RWPE1 (cell line): ENCODE results near the gene BLZF1.

ENCODE experiments used
- CTCF ChIA-PET: fragments of 350-600 bp; sonication (Branson Sonifier 250); formaldehyde crosslinking; extraction: SDS; loops from one replicate; lab custom pipeline; 2021; lab: Yijun Ruan, JAX
- POLR2A ChIA-PET: fragments of 400-600 bp; formaldehyde crosslinking; extraction: SDS; loops from one replicate; lab custom pipeline; 2020; ENCODE audit warnings: antibody characterized with exemption; ENCODE audit not compliant: low non-redundant PET; lab: Yijun Ruan, JAX
- DNase-seq: peaks from one replicate; pipeline ENCODE4 v3.0.0; 2012; ENCODE audit warnings: low spot score
- H3K27ac ChIP-seq: fragments of 450-650 bp; 2 replicates; pipeline ENCODE4 v1.5.1; 2017
- TF ChIP-seq, protein P1 (sequence below): fragments of 450-650 bp; conservative IDR thresholded peaks from 2 replicates; pipeline ENCODE4 v1.5.1; 2017; ENCODE audit warnings: low read depth, mild to moderate bottlenecking

BLZF1 gene

DNA sequence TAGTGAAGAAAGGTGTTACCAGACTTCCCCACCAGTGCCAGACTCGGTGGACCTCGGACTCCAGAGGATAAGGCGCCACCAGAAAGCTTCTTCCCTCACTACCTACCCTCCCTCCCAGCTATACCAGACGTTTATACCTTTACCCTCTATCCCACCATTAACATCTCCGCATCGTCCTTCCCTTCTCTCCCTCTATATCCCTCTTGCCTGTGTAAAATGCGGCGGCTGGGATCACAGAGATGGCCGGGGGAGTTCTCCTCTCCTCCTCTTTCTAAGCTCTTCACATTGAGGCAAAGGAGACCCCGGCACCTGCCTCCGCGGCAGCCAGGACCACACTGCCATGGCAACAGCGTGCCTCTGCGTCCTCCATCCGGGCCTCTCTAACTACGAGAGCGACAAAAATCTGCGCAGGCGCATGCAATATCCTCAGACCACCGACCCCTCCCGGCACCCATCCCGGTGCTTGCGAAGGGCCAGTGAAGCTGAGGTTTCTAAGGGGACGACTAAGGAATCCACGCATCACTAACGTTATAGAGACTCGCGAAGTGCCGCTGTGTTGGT lies 59.2 kb downstream of the BLZF1 start, which contains the start of gene CCDC181:
TSS of gene CCDC181 (minus strand) at position 394 of the 561 bp plus-strand sequence. CDS start 2,547 bp downstream, outside the sequence.
- peak; percentile 13 for DNase-seq
- TF ChIP-seq, protein P1, sequence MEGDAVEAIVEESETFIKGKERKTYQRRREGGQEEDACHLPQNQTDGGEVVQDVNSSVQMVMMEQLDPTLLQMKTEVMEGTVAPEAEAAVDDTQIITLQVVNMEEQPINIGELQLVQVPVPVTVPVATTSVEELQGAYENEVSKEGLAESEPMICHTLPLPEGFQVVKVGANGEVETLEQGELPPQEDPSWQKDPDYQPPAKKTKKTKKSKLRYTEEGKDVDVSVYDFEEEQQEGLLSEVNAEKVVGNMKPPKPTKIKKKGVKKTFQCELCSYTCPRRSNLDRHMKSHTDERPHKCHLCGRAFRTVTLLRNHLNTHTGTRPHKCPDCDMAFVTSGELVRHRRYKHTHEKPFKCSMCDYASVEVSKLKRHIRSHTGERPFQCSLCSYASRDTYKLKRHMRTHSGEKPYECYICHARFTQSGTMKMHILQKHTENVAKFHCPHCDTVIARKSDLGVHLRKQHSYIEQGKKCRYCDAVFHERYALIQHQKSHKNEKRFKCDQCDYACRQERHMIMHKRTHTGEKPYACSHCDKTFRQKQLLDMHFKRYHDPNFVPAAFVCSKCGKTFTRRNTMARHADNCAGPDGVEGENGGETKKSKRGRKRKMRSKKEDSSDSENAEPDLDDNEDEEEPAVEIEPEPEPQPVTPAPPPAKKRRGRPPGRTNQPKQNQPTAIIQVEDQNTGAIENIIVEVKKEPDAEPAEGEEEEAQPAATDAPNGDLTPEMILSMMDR = no peak
- ChIA-PET POLR2A (no interaction called here), CTCF (interaction anchor here (1.2 kb wide), 1 partner anchor 39 kb away, joined by 4 read pairs; no protein-coding TSS in a partner anchor)
- H3K27ac ChIP-seq = no peak within 1 kb of the TSS
